Pancreas (tissue), 10 donors: ENCODE results near the gene MARK4. TPM values are rescaled to one million over a fixed set of nuclear protein-coding genes. Genes with fewer than 3 reads are reported as not detected.

ENCODE experiments used
- ATAC-seq, 4 donors: fragments of 200-7000 bp; cut with Tn5 transposase; one replicate each; pipeline versions ENCODE4 v1.8.0 to v1.9.1; 2020; ENCODE audit warnings: mild to moderate bottlenecking in 4 of 4, moderate library complexity in 4 of 4
- DNase-seq, 6 donors: peaks; one replicate each; pipeline ENCODE4 v3.0.0-alpha.2; 2020
- FAIRE-seq: peaks from 2 replicates; lab custom pipeline; 2012; peaks lifted over from hg19 to GRCh38; lab: Jason Lieb, UNC
- H3K27ac ChIP-seq, 4 donors: fragments of 200-600 bp; sonication (generic); 1 replicate in 3 of 4; 2 replicates in 1 of 4; pipeline versions ENCODE4 v1.5.0 to v1.8.0; 2020
- H3K27me3 ChIP-seq, 4 donors: fragments of 200-600 bp; one replicate each; pipeline ENCODE4 v1.8.0; 2021
- H3K36me3 ChIP-seq, 3 donors: fragments of 200-600 bp; sonication (generic) in 1 of 3; one replicate each; pipeline versions ENCODE4 v1.5.0 to v1.8.0; 2020 to 2021
- H3K4me1 ChIP-seq, 3 donors: fragments of 200-600 bp; one replicate each; pipeline ENCODE4 v1.8.0; 2021
- H3K4me3 ChIP-seq, 4 donors: fragments of 200-600 bp; sonication (generic) in 2 of 4; one replicate each; pipeline versions ENCODE4 v1.5.0 to v1.8.0; 2020 to 2021
- H3K9me3 ChIP-seq, 4 donors: fragments of 200-600 bp; one replicate each; pipeline ENCODE4 v1.8.0; 2021
- WGBS, 2 donors: extraction: QIAGEN DNeasy Blood & Tissue Kit; methylation state at CpG; one replicate each; pipeline ENCODE4 v1.1.7; 2013; 5-methylcytosine and 5-hydroxymethylcytosine counted together
- intact Hi-C, 3 donors: fragments of 100-400 bp; cut with DNase I; formaldehyde crosslinking; loops; one replicate each; pipeline versions ENCODE4 v1.11.1 to v1.14.2; 2022
- polyA plus RNA-seq, 2 donors: library from polyadenylated mRNA; stranded (reverse); fragments of 200-250 nt; gene quantifications; one replicate each; pipeline ENCODE4 v1.2.3, GENCODE V29; 2013
- total RNA-seq, 6 donors: library from RNA; stranded (reverse); fragmentation: NEBNext Ultra II Directional in 4 of 6; extraction: Animal tissue kit (Norgen Biotek cat#: 25700) in 4 of 6; gene quantifications; one replicate each; pipeline versions ENCODE4 v1.2.1 to v1.2.4, GENCODE V29; 2021 to 2023
- TF ChIP-seq, protein P1 (sequence below), 4 donors: fragments of 200-600 bp; sonication (generic) in 3 of 4; IDR thresholded peaks; one replicate each; pipeline versions ENCODE4 v1.5.0 to v1.8.0; 2021; ENCODE audit warnings: antibody characterized with exemption in 4 of 4
- donor health status: healthy with polysubstance abuse.
- donor health status: DM: no; HTN: no; CAD: no; lungs with moderate emphysema.
- donor health status: DM: no; HTN: no; CAD: no.
- donor health status: control.
- donor health status: control.
- donor health status: Bipolar disorder and iron deficiency.
- donor health status: DM: yes; HTN: yes; CAD: no.
- donor health status: DM: no; HTN: no; CAD: no.
- donor health status: DM: no; HTN: no; CAD: no.
- donor health status: DM: yes; HTN: yes; CAD: no.

The MARK4 gene
- total and polyA plus RNA-seq, 8 donors = 12.8 to 22.8 (median 20.0) TPM

DNA sequence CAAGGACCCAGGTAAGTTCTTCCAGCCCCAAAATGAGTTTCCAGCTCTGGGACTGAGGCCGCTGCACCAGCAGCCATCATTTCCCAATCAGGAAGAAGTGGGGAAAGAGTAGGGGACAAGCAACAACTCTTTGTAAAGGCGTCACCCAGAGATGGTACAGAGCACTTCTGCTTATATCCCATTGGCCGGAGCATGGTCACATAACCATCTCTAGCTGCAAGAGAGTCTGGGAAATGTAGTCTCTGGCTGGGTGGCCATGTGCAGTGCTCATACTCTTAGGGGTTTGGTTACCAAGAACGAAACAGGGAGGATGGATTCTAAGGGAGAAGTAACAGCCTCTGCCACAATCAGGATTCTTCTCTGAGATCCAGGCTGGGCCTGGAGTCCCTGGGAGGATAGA, 45.3 kb downstream of the MARK4 start:
- no peaks in the 10 kb centered on the region for H3K9me3 ChIP-seq
- no peaks in the 10 kb centered on the region for H3K36me3 ChIP-seq
- no peaks in the 10 kb centered on the region for H3K4me1 ChIP-seq
- FAIRE-seq (no peak), DNase-seq (no peak), ATAC-seq (no peak)
- TF ChIP-seq, protein P1, sequence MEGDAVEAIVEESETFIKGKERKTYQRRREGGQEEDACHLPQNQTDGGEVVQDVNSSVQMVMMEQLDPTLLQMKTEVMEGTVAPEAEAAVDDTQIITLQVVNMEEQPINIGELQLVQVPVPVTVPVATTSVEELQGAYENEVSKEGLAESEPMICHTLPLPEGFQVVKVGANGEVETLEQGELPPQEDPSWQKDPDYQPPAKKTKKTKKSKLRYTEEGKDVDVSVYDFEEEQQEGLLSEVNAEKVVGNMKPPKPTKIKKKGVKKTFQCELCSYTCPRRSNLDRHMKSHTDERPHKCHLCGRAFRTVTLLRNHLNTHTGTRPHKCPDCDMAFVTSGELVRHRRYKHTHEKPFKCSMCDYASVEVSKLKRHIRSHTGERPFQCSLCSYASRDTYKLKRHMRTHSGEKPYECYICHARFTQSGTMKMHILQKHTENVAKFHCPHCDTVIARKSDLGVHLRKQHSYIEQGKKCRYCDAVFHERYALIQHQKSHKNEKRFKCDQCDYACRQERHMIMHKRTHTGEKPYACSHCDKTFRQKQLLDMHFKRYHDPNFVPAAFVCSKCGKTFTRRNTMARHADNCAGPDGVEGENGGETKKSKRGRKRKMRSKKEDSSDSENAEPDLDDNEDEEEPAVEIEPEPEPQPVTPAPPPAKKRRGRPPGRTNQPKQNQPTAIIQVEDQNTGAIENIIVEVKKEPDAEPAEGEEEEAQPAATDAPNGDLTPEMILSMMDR (IDR thresholded peaks at IDR 0.05) = no peak
- no peak overlapping the region for H3K27ac ChIP-seq
- 96 to 97% methylated on average over 4 of the region's 4 CpGs for WGBS, 2 donors
- intact Hi-C loops = no loop called here
- no peaks in the 10 kb centered on the region for H3K27me3 ChIP-seq
- H3K4me3 ChIP-seq = no peak overlapping the region

DNA sequence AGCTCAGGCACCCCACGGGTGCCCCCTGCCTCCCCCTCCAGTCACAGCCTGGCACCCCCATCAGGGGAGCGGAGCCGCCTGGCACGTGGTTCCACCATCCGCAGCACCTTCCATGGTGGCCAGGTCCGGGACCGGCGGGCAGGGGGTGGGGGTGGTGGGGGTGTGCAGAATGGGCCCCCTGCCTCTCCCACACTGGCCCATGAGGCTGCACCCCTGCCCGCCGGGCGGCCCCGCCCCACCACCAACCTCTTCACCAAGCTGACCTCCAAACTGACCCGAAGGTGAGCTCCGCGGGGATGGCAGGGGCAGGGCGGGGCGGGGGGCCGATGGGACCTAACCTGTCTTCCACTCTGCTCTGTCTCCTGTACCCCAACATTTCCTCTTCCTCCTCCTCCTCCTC, 46.6 kb downstream of the MARK4 start:
- Histone ChIP-seq H3K27me3 (no peaks in the 10 kb centered on the region), H3K4me3 (no peak overlapping the region), H3K27ac (no peak overlapping the region), H3K4me1 (no peaks in the 10 kb centered on the region), H3K36me3 (no peaks in the 10 kb centered on the region), H3K9me3 (no peaks in the 10 kb centered on the region)
- no peak for FAIRE-seq
- DNase-seq = no peak
- ATAC-seq = no peak
- TF ChIP-seq, protein P1 (IDR thresholded peaks at IDR 0.05) = no peak
- WGBS, 2 donors = 95 to 96% methylated on average over 14 to 15 of the region's 18 CpGs
- intact Hi-C loops = no loop called here

DNA sequence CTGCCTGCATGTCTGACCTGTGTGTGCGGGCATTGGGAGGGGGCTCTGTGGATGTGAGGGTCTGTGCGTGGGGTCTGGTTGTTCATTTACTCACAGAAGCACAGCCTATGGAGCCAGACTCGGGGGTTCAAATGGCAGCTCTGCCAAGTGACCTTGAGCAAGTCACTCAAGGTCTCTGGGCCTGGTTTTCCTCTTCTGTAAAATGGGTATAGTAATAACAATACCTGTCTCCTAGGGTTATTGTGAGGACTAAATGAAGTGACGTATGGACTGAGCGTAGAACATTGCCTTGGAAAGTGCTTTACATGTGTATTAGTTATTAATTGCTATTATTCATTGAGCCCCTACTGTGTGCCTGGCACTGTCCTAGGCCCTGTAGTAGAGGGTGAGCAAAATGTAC, 47.2 kb downstream of the MARK4 start:
- intact Hi-C loops = no loop called here
- no peak for ATAC-seq
- Histone ChIP-seq H3K36me3 (no peaks in the 10 kb centered on the region), H3K27me3 (no peaks in the 10 kb centered on the region), H3K4me3 (no peak overlapping the region), H3K27ac (no peak overlapping the region), H3K9me3 (no peaks in the 10 kb centered on the region), H3K4me1 (no peaks in the 10 kb centered on the region)
- WGBS, 2 donors = 85 to 90% methylated on average over 5 of the region's 5 CpGs
- DNase-seq = no peak
- no peak for FAIRE-seq
- TF ChIP-seq, protein P1 (IDR thresholded peaks at IDR 0.05) = no peak

DNA sequence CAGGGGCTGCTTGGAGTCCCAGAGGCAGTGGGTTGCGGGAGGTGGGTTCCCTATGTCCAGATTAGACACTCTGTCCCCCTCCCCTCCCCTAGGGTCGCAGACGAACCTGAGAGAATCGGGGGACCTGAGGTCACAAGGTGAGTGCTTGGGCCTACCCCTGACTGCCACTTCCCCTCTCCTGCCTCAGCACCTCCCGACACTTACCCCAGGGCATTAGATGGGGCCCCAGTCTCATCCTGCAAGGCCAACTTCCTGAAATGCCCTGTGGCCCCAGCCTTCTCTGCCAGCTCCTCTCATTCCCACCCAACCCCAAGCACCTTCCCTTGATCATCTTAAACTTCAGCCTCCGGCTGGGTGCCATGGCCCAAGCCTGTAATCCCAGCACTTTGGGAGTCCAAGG, 48.6 kb downstream of the MARK4 start:
- Histone ChIP-seq H3K4me1 (no peaks in the 10 kb centered on the region), H3K9me3 (no peaks in the 10 kb centered on the region), H3K36me3 (no peaks in the 10 kb centered on the region), H3K4me3 (no peak overlapping the region), H3K27me3 (no peaks in the 10 kb centered on the region), H3K27ac (no peak overlapping the region)
- WGBS, 2 donors = 92 to 94% methylated on average over 6 of the region's 6 CpGs
- intact Hi-C loops = no loop called here
- DNase-seq = no peak
- no peak for FAIRE-seq
- ATAC-seq = no peak
- TF ChIP-seq, protein P1 (IDR thresholded peaks at IDR 0.05) = no peak

DNA sequence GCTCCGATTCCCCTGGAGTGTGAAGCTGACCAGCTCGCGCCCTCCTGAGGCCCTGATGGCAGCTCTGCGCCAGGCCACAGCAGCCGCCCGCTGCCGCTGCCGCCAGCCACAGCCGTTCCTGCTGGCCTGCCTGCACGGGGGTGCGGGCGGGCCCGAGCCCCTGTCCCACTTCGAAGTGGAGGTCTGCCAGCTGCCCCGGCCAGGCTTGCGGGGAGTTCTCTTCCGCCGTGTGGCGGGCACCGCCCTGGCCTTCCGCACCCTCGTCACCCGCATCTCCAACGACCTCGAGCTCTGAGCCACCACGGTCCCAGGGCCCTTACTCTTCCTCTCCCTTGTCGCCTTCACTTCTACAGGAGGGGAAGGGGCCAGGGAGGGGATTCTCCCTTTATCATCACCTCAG, 51.3 kb downstream of the MARK4 start:
- ATAC-seq (no peak), DNase-seq (no peak), FAIRE-seq (no peak)
- Histone ChIP-seq H3K36me3 (no peaks in the 10 kb centered on the region), H3K27me3 (no peaks in the 10 kb centered on the region), H3K9me3 (no peaks in the 10 kb centered on the region), H3K27ac (no peak overlapping the region), H3K4me1 (no peaks in the 10 kb centered on the region), H3K4me3 (no peak overlapping the region)
- WGBS, 2 donors = 93% methylated on average over 26 to 27 of the region's 27 CpGs
- intact Hi-C loops = no loop called here
- TF ChIP-seq, protein P1 (IDR thresholded peaks at IDR 0.05) = no peak
